Activated CD4-positive, alpha-beta T cell treated with anti-CD3 and anti-CD28 coated beads, Interleukin-10, Interleukin-2, amounts not matched to agents 100 ng/mL and 50 ng/mL, durations not matched to agents 16 hours and 8 hours (primary cell): ENCODE data around the gene PRDM1.

Experiments
- DNase-seq: peaks from one replicate; pipeline ENCODE4 v3.0.0-alpha.2; 2020

Gene PRDM1

GRCh38 chr6:106072501-106073090 is 13.5 kb upstream of the PRDM1 start:
- no peak for DNase-seq

- DNase-seq = no peak
These were observed 12.0 kb upstream of the PRDM1 start for GRCh38 chr6:106074146-106074545.

- no peak for DNase-seq
These were observed 10.0 kb upstream of the PRDM1 start for GRCh38 chr6:106076139-106076538.

- no peak for DNase-seq
These were observed 9.0 kb upstream of the PRDM1 start for GRCh38 chr6:106077170-106077569.

- no peak for DNase-seq
These were observed 8.3 kb upstream of the PRDM1 start for GRCh38 chr6:106077881-106078280.

DNA sequence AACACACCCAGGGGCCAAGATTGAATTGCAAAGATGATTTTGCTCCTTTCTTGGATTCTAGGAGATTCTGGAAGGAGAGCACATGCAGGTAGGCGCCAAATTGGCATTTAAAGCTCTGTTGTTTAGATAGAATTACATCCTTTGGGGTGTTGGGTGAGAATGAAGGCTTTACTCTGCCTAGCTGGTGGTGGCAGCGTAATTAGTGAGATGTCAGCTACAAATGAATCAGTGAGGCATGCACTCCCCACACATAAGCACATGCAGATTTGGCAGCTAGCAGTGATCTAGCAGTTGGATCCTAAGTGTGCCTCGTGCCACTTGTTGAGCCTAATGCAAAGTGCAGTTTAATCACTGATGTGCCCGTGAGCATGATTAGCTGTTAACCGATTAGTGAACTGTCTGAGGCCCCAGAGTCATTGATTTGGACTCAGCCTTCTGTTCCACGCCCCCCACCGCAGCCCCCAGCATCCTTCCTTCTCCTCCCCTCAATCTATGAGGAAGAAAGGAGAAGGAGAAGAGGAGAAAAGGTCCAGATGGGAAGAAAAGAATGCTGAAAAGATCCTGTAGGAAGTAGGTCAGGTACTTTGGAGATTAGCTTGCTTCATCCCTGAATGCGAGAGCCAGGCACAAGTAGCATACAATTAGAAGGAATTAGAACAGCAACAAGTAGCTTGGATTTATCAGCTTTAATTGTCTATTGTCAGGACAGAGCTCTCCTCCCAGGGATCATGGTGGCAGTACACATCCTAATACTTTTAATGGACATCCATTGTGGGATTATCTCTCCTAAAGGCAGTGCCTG is 6.0 kb upstream of the PRDM1 start:
- no peak for DNase-seq

DNA sequence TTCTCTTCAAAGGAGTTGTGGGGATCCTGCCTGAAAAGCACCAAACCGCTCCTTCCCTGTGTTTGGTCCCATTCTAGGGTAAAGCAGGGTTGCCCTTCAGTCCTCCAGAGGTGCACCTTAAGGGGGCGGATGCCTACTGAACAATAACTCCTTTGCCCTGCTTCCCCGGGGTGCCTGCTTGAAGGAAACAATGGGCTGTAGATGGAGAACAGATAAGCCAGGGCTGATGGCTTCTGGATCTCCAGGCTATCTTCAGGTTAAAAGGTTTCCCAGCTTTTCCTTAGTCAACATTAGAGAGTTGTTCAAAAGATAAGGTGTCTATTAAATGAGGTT is 5.4 kb upstream of the PRDM1 start:
- DNase-seq = no peak

GRCh38 chr6:106081715-106082114 is 4.4 kb upstream of the PRDM1 start:
- no peak for DNase-seq

DNA sequence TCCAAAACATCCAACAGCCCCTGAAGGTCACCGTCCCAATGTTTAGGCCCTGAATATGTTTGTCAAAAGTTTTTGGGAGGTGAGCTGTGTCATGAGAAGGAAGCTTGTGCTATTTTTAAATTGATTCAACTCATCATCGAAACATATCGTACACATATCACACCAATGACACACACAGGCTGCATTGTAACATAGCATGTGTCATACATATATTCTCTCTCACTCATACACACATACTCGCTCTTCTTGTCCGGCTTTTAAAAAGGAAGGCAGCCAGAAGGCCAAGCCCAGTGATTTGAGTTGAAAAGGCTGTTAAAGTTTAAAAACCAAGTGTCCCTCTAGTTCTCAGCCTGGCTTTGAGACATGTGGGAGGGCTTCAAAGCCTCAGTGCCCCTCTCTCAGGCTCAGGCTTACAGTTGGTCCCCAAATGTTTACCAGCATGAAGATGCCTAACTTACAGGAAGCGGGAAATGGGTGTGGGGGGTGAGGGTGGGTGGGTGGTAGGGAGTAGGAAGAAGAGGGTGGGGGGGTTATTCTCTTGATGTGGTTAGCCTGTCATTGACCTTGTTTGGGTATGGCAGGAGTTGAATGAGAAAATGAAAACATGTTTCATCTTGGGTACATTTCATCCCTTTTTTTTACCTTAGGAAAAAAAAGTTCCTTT is 3.3 kb upstream of the PRDM1 start:
- no peak for DNase-seq

DNA sequence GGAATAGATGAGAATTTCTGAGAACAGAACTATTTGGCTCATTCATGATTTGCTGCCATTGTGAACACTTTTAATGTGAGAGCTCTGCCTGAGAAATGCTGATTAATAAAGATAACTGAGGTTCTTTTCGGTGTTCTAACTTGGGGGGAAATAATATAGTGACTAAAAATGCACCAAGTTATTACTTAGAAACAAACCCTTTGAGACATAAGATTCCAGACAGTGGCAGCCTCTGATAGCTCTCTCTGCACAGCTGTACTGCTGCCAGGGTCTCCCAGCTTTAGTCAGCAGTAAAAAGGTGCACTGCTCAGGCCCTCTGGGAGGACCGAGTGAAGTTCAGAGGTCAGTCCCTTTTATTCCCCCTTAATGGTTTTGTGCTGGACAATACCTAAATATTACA is 2.5 kb upstream of the PRDM1 start:
- peak; percentile 79 for DNase-seq

GRCh38 chr6:106084106-106084988 is 1.8 kb upstream of the PRDM1 start:
- peak; percentile 71 for DNase-seq

- DNase-seq = no peak
These were observed 996 bp upstream of the PRDM1 start for GRCh38 chr6:106084989-106085691.

DNA sequence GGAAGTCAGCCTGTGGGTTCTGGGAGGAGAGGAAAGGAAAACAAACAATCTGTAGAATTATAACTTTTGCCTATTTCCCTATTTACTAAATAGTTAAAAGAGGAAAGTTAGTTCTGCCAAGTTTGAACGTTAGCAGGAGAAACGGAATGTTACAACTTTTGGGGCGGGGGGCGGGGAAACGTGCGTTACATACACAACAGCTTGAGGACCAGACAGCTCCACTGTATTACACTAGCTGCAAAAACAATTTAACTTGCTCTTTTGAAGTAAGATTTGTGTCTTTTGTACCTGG is 498 bp upstream of the PRDM1 start:
- no peak for DNase-seq

DNA sequence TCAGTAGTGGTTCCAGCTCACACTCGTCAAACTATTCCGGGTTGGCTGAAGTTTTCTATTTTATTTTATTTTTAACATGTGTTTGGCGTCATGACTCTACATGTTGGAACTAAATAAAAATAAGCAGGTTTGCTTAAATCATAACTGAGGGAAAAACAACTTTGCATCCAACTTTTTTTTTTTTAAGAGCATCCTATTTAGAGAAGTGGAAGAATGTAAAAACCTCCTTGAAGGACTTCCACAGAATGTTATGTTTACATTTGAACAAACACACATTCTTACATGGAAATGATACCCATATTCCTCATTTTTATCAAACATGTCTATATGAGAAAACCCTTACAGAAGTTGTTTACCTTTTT is 659 bp downstream of the PRDM1 start:
- no peak for DNase-seq

GRCh38 chr6:106087548-106088325 is 1.6 kb downstream of the PRDM1 start:
- DNase-seq = no peak

DNA sequence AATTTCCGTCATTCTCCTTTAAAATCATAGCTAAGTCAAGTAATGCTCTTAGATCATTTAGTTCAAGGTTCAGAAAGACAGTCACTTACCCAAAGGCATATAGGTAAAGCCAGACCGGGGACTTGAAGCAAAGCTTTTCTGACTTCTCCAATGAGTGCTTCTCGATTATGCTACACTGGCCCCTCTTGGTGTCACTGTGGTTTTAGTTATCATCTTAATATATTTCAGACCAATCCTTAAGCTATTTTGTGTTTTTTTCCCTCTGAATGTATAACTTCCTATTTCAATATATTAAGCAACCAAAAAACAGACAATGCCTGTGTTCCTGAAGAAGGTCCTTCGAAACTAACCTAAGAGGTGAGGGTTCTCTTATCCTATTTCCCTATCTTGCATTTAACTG is 3.9 kb downstream of the PRDM1 start:
- DNase-seq = peak; percentile 54

- DNase-seq = no peak
These were observed 6.1 kb downstream of the PRDM1 start for GRCh38 chr6:106092279-106092678.

DNA sequence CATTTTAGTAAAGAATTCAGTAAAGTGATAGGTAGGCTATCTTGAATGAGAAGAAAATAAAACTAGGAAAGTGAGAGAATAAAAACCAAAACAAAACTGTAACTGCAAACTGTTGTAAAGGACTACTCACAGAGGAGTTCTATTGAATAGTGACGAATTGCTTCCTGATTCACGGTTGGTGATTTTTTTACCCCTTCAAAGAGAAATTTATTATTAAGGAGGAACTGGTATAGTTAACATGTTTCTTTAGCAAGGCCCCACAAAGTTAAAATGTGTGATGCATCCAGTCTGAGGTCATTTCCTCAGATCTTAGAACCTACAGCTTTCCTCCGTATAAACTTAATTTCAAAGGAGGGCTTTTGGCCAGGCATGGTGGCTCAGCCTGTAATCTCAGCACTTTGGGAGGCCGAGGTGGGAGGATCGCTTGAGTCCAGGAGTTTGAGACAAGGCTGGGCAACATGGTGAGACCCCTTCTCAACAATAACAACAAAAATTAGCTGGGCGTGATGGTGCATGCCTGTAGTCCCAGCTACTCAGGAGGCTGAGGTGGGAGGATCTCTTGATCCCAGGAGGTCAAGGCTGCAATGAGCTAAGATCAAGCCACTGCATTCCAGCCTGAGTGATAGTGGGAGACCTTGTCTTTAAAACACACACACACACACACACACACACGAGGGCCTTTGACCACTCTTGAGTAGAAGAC is 8.3 kb downstream of the PRDM1 start:
- DNase-seq = no peak

- no peak for DNase-seq
These were observed 8.8 kb downstream of the PRDM1 start for GRCh38 chr6:106094964-106095335.

DNA sequence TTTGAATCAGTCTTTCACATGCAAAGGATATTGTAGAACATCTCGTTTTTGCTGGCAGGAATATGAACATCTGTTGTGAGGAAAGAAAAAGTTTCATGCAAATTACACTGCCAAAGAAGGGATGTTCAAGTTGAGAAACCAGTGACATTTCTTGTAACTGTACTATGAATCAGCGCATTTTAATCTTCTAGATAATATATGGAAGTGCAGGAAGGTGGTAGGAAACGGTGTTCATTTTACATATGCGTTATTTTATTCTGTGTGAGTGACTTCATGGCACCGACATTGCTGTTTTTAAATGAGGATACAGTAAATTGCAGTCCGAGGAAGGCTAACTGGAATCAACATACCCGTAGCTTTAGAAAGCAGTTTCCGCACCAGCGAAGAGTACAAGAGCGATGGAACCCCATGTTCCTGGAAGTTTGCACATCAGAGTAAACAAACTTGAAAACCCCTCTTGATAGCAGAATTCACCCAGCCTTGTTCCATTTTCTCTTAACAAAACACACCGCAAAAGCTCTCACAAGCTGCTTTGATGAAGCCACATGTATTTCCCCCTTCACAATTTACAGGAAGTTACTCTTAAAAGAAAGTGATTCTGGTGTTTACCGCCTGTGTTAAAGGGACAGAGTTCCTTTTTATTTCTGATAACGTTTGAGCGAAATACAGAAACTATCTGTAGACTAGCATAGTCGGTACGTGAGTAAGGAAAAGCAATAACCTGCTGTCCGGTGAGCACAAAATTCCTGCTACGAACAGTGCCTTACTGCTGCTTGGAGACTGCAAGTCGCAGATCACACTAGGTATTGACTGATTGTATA is 11.5 kb downstream of the PRDM1 start:
- DNase-seq = peak; percentile 91
